Panc1 (cell line): ENCODE measurements around the gene FSTL5. TPM values are rescaled to one million over a fixed set of nuclear protein-coding genes. Genes with fewer than 3 reads are reported as not detected.

Experiments
- ATAC-seq: fragments of 200-7000 bp; cut with Tn5 transposase; 2 replicates; pipeline ENCODE4 v1.9.1; 2020; ENCODE audit warnings: mild to moderate bottlenecking, moderate library complexity
- BruUV-seq: library from RNA; stranded (reverse); fragments of 400-500 nt; replicated peaks from 2 replicates; lab custom pipeline; 2021; lab: Mats Ljungman, UMichigan
- CTCF ChIA-PET: fragments of 300-600 bp; sonication (Branson Sonifier 250); formaldehyde crosslinking; loops from one replicate; lab custom pipeline; 2022; ENCODE audit warnings: antibody characterized with exemption; lab: Charles Lee
- POLR2A ChIA-PET: fragments of 300-600 bp; sonication (Branson Sonifier 250); formaldehyde crosslinking; loops from one replicate; lab custom pipeline; 2022; ENCODE audit warnings: antibody characterized with exemption; lab: Charles Lee
- DNase-seq: peaks from one replicate; pipeline ENCODE4 v3.0.0-alpha.2; 2010; ENCODE audit warnings: low read depth, low spot score
- H3K27ac ChIP-seq: 2 replicates; pipeline ENCODE4 v1.5.1; 2011; ENCODE audit warnings: mild to moderate bottlenecking, low read length, inconsistent platforms
- H3K27me3 ChIP-seq: fragments of 200-500 bp; sonication (Bioruptor generic); 2 replicates; pipeline ENCODE4 v1.6.0; 2014; ENCODE audit warnings: low read length, inconsistent platforms; ENCODE audit not compliant: control insufficient read depth, insufficient read depth
- H3K36me3 ChIP-seq: fragments of 200-500 bp; sonication (Bioruptor generic); 2 replicates; pipeline ENCODE4 v1.5.1; 2014; ENCODE audit warnings: inconsistent platforms, mild to moderate bottlenecking, low read length, moderate library complexity; ENCODE audit not compliant: control insufficient read depth, insufficient read depth
- H3K4me1 ChIP-seq: 2 replicates; pipeline ENCODE4 v1.5.1; 2011; ENCODE audit warnings: inconsistent platforms, mild to moderate bottlenecking, low read length, moderate library complexity; ENCODE audit not compliant: control insufficient read depth, insufficient read depth
- H3K4me3 ChIP-seq, 2 experiments: 2 replicates each; pipeline ENCODE4 v1.5.1; 2011 to 2012; ENCODE audit warnings: low read depth in 2 of 2, low read length in 2 of 2, mild to moderate bottlenecking in 2 of 2, inconsistent platforms in 1 of 2, moderate library complexity in 1 of 2
- H3K9me3 ChIP-seq: fragments of 200-500 bp; sonication (Bioruptor generic); 2 replicates; pipeline ENCODE4 v1.5.1; 2014; ENCODE audit warnings: low read depth, mild to moderate bottlenecking, inconsistent platforms, low read length, moderate library complexity; ENCODE audit not compliant: control insufficient read depth, insufficient read depth
- CTCF ChIP-seq: fragments of 450-650 bp; IDR thresholded peaks from 2 replicates; pipeline ENCODE4 v1.5.1; 2017; ENCODE audit warnings: mild to moderate bottlenecking
- POLR2AphosphoS5 ChIP-seq: IDR thresholded peaks from 2 replicates; pipeline ENCODE4 v1.6.1; 2012; ENCODE audit warnings: mild to moderate bottlenecking, low read depth, low read length, moderate library complexity
- REST ChIP-seq, 2 experiments: IDR thresholded peaks; 2 replicates each; pipeline ENCODE4 v1.6.1; 2011 to 2012; ENCODE audit warnings: low read depth in 2 of 2, control low read depth in 1 of 2, low read length in 1 of 2, mild to moderate bottlenecking in 1 of 2, moderate library complexity in 1 of 2; ENCODE audit not compliant: insufficient read depth in 1 of 2
- SIN3A ChIP-seq: IDR thresholded peaks from 2 replicates; pipeline ENCODE4 v1.6.1; 2012; ENCODE audit warnings: low read depth, mild to moderate bottlenecking, low read length, moderate library complexity, borderline replicate concordance; ENCODE audit not compliant: insufficient read depth
- TCF7L2 ChIP-seq: IDR thresholded peaks from 2 replicates; pipeline ENCODE4 v1.6.1; 2011; ENCODE audit warnings: mild to moderate bottlenecking, low read depth, low read length, inconsistent platforms
- in situ Hi-C: cut with HindIII; loops from 2 replicates; pipeline ENCODE4 v1.10.0; 2016; ENCODE audit warnings: low sequenced_read_pairs, low pct_unique_long_range_greater_than_20kb
- intact Hi-C: fragments of 100-400 bp; cut with micrococcal nuclease; formaldehyde crosslinking; loops from one replicate; pipeline ENCODE4 v1.10.0; 2022; ENCODE audit not compliant: unreplicated experiment
- total RNA-seq: library from RNA; stranded (reverse); gene quantifications from one replicate; pipeline ENCODE4 v1.2.1, GENCODE V29; 2021; ENCODE audit not compliant: unreplicated experiment

Gene FSTL5
- total RNA-seq, 1 experiment from 2014 or later: 0.67 TPM

- H3K9me3 ChIP-seq: no peaks in the 10 kb centered on the region
- intact Hi-C loops (no loop called here), in situ Hi-C loops (no loop called here)
- H3K4me1 ChIP-seq: no peaks in the 10 kb centered on the region
- ChIA-PET POLR2A (no interaction called here), CTCF (no interaction called here)
- no peak overlapping the region for H3K27ac ChIP-seq
- ATAC-seq (no peak), DNase-seq (no peak)
- no peaks in the 10 kb centered on the region for H3K36me3 ChIP-seq
- no peaks in the 10 kb centered on the region for H3K27me3 ChIP-seq
- no peak for TF ChIP-seq CTCF
- TF ChIP-seq POLR2AphosphoS5: no peak
- TF ChIP-seq SIN3A: no peak
- no peak for TF ChIP-seq REST (IDR thresholded peaks at IDR 0.05; ENCODE audit: insufficient read depth in 1 of 2, low read depth in 2 of 2, low read length in 1 of 2)
- no peak for TF ChIP-seq TCF7L2
- BruUV-seq: no TSS peak
- H3K4me3 ChIP-seq: no peak overlapping the region
Measured at GRCh38 chr4:161656594-161656993, 507.2 kb downstream of the FSTL5 start.

GRCh38 chr4:161655148-161655547 is 508.7 kb downstream of the FSTL5 start:
- CTCF ChIA-PET: no interaction called here
- in situ Hi-C loops (no loop called here), intact Hi-C loops (no loop called here)
- POLR2A ChIA-PET: no interaction called here
- H3K36me3 ChIP-seq: no peaks in the 10 kb centered on the region
- no TSS peak for BruUV-seq
- no peak for DNase-seq
- no peak overlapping the region for H3K27ac ChIP-seq
- no peak for ATAC-seq
- no peak overlapping the region for H3K4me3 ChIP-seq
- TF ChIP-seq CTCF: no peak
- no peak for TF ChIP-seq TCF7L2
- no peak for TF ChIP-seq POLR2AphosphoS5
- no peak for TF ChIP-seq REST (IDR thresholded peaks at IDR 0.05; ENCODE audit: insufficient read depth in 1 of 2, low read depth in 2 of 2, low read length in 1 of 2)
- TF ChIP-seq SIN3A: no peak
- no peaks in the 10 kb centered on the region for H3K4me1 ChIP-seq
- H3K9me3 ChIP-seq: no peaks in the 10 kb centered on the region
- no peaks in the 10 kb centered on the region for H3K27me3 ChIP-seq
